ENCODE results near the gene SEC11C. TPM values are rescaled to one million over a fixed set of nuclear protein-coding genes. Genes with fewer than 3 reads are reported as not detected.

SEC11C gene
- total and polyA plus RNA-seq, 7 donors: 11.3 to 27.7 (median 18.6) TPM

- no peaks in the 10 kb centered on the region for H3K9me3 ChIP-seq
Observed at GRCh38 chr18:59096098-59096789, 43.4 kb upstream of the SEC11C start.

GRCh38 chr18:59101830-59102414 lies 37.8 kb upstream of the SEC11C start:
- Histone ChIP-seq H3K4me1 (no peaks in the 10 kb centered on the region), H3K27me3 (ENCODE audit: insufficient read depth in 3 of 3, low read length in 2 of 3) (peaks cover 0 to 13% (median 0%) of the 10 kb centered on the region in 3 donors), H3K9me3 (no peaks in the 10 kb centered on the region), H3K27ac (no peak overlapping the region), H3K36me3 (ENCODE audit: insufficient read depth in 1 of 2, low read depth in 1 of 2) (no peaks in the 10 kb centered on the region), H3K4me3 (no peak overlapping the region)
- TF ChIP-seq CTCF (IDR thresholded peaks at IDR 0.05): no peak
- WGBS, 3 donors: 30 to 35% (median 32%) methylated on average over 4 of the region's 4 CpGs
- ATAC-seq (no peak), DNase-seq (no peak)
- intact Hi-C loops (cut with DNase I): no loop called here

More at GRCh38 chr18:59096098-59096789, 43.4 kb upstream of the SEC11C start:
- no peak for DNase-seq
- Histone ChIP-seq H3K4me3 (no peak overlapping the region), H3K27ac (no peak overlapping the region), H3K4me1 (no peaks in the 10 kb centered on the region), H3K27me3 (ENCODE audit: insufficient read depth in 3 of 3, low read length in 2 of 3) (no peaks in the 10 kb centered on the region), H3K36me3 (ENCODE audit: insufficient read depth in 1 of 2, low read depth in 1 of 2) (no peaks in the 10 kb centered on the region)
- intact Hi-C loops (cut with DNase I): no loop called here
- 76 to 77% (median 76%) methylated on average over 7 of the region's 7 CpGs for WGBS, 3 donors
- TF ChIP-seq CTCF (IDR thresholded peaks at IDR 0.05): no peak
- ATAC-seq: no peak

- H3K27ac ChIP-seq: no peak overlapping the region
- TF ChIP-seq CTCF (IDR thresholded peaks at IDR 0.05): no peak
- H3K27me3 ChIP-seq (ENCODE audit: insufficient read depth in 3 of 3, low read length in 2 of 3): peaks cover under 1 to 29% (median 2%) of the 10 kb centered on the region in 3 donors
- H3K36me3 ChIP-seq (ENCODE audit: insufficient read depth in 1 of 2, low read depth in 1 of 2): no peaks in the 10 kb centered on the region
- ATAC-seq: no peak
- intact Hi-C loops (cut with DNase I): no loop called here
- WGBS, 3 donors: 19 to 29% (median 23%) methylated on average over 6 of the region's 6 CpGs
- H3K4me3 ChIP-seq: no peak overlapping the region
- H3K4me1 ChIP-seq: no peaks in the 10 kb centered on the region
- H3K9me3 ChIP-seq: no peaks in the 10 kb centered on the region
- DNase-seq: no peak
Observed at GRCh38 chr18:59109375-59109774, 30.3 kb upstream of the SEC11C start.

- Histone ChIP-seq H3K9me3 (no peaks in the 10 kb centered on the region), H3K36me3 (ENCODE audit: insufficient read depth in 1 of 2, low read depth in 1 of 2) (no peaks in the 10 kb centered on the region), H3K27me3 (ENCODE audit: insufficient read depth in 3 of 3, low read length in 2 of 3) (peaks cover 2 to 23% (median 2%) of the 10 kb centered on the region in 3 donors), H3K4me1 (no peaks in the 10 kb centered on the region), H3K27ac (no peak overlapping the region), H3K4me3 (no peak overlapping the region)
- ATAC-seq (no peak), DNase-seq (no peak)
- TF ChIP-seq CTCF (IDR thresholded peaks at IDR 0.05): no peak
- intact Hi-C loops (cut with DNase I): no loop called here
Observed at GRCh38 chr18:59114160-59114559, 25.5 kb upstream of the SEC11C start.
